Mammary epithelial cell (primary cell): Measurements from ENCODE around the gene ADAMTS3.

Experiments
- EZH2 ChIP-seq: IDR thresholded peaks from 2 replicates; pipeline ENCODE4 v1.6.1; 2012; ENCODE audit warnings: low read length, inconsistent platforms, borderline replicate concordance
- TF ChIP-seq, protein P1 (sequence below), 2 donors: IDR thresholded peaks in 1 of 2; conservative IDR thresholded peaks in 1 of 2; 2 replicates each; pipeline ENCODE4 v1.5.1; 2011 to 2012; ENCODE audit warnings: inconsistent platforms in 2 of 2, low read length in 2 of 2, mild to moderate bottlenecking in 2 of 2, control low read depth in 1 of 2, low read depth in 1 of 2; ENCODE audit not compliant: insufficient read depth in 1 of 2; ENCODE audit errors: extremely low read depth in 1 of 2

DNA sequence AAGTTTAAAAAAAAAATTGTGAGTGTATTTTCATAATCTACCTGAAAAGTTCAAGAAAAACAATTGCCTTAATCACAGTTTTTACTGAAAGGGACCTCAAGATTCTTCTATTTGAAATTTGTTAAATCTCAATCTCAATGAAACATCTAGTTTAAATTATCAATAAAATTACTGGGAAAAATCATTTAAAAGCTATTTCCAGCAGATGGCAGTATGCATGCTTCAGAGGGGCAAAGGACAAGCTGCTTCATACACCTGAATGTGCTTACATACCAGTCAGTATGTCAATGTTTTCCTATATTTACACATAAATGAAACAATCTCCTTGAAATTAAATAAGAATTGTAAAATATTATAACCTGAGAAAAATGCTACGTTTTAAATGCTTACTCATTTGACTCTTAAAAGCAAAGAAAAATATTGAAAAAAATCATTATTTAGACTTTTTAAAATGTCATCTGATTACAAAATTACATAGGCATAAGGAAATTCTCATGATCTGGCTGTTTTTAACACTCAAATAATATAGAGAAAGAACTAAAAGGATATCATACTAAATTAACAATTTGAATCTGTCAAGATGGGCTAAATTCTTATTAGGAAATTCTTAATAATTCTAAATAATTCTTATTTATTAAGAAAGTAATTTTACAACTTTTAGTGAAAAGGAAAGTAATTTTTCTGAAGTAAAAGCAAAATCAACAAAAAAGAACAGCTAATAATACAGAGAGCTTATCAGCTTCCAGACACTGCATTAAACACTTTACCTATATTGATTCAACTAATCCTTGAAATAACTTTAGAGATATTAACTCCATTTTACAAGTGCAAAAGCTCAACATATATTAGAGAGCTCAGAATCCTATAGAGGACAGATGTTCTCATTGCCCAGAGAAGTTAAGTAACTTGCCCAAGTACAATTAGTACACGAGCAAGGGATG is 242.1 kb downstream of the ADAMTS3 start:
- TF ChIP-seq, protein P1, sequence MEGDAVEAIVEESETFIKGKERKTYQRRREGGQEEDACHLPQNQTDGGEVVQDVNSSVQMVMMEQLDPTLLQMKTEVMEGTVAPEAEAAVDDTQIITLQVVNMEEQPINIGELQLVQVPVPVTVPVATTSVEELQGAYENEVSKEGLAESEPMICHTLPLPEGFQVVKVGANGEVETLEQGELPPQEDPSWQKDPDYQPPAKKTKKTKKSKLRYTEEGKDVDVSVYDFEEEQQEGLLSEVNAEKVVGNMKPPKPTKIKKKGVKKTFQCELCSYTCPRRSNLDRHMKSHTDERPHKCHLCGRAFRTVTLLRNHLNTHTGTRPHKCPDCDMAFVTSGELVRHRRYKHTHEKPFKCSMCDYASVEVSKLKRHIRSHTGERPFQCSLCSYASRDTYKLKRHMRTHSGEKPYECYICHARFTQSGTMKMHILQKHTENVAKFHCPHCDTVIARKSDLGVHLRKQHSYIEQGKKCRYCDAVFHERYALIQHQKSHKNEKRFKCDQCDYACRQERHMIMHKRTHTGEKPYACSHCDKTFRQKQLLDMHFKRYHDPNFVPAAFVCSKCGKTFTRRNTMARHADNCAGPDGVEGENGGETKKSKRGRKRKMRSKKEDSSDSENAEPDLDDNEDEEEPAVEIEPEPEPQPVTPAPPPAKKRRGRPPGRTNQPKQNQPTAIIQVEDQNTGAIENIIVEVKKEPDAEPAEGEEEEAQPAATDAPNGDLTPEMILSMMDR (conservative IDR thresholded peaks at IDR 0.05 in 1 of 2, IDR thresholded peaks at IDR 0.05 in 1 of 2; ENCODE audit: extremely low read depth in 1 of 2, insufficient read depth in 1 of 2, low read depth in 1 of 2, low read length in 2 of 2), result peak; percentile 41 to 66
- TF ChIP-seq EZH2, result no peak
